A673 (cell line): ENCODE measurements around the gene ARTN. TPM values are rescaled to one million over a fixed set of nuclear protein-coding genes. Genes with fewer than 3 reads are reported as not detected.

Source experiments
- BruUV-seq: library from RNA; stranded (reverse); fragments of 400-500 nt; replicated peaks from 2 replicates; lab custom pipeline; 2021; lab: Mats Ljungman, UMichigan
- CTCF ChIA-PET: fragments of 300-600 bp; sonication (Branson Sonifier 250); formaldehyde crosslinking; loops from one replicate; lab custom pipeline; 2022; ENCODE audit warnings: antibody characterized with exemption; lab: Charles Lee
- POLR2A ChIA-PET: fragments of 300-600 bp; sonication (Branson Sonifier 250); formaldehyde crosslinking; loops from one replicate; lab custom pipeline; 2022; ENCODE audit warnings: antibody characterized with exemption; ENCODE audit not compliant: low non-redundant PET; lab: Charles Lee
- DNase-seq: peaks from one replicate; pipeline ENCODE4 v3.0.0-alpha.2; 2015; ENCODE audit warnings: low spot score
- H3K27ac ChIP-seq: fragments of 200-600 bp; sonication (generic); 2 replicates; pipeline ENCODE4 v1.5.1; 2016; ENCODE audit warnings: mixed run types, low read depth, mild to moderate bottlenecking, mixed read lengths, antibody characterized with exemption, low read length; ENCODE audit not compliant: poor library complexity, severe bottlenecking
- H3K27me3 ChIP-seq: fragments of 200-600 bp; sonication (generic); replicated peaks from 2 replicates; pipeline ENCODE4 v1.6.1; 2017; ENCODE audit warnings: mixed run types, low read depth, mild to moderate bottlenecking, mixed read lengths, antibody characterized with exemption, low read length; ENCODE audit not compliant: insufficient read depth, poor library complexity
- H3K36me3 ChIP-seq: fragments of 200-600 bp; sonication (generic); 2 replicates; pipeline ENCODE4 v1.6.1; 2016; ENCODE audit warnings: mixed run types, mild to moderate bottlenecking, mixed read lengths, antibody characterized with exemption, low read length; ENCODE audit not compliant: insufficient read depth, poor library complexity, severe bottlenecking
- H3K4me1 ChIP-seq: fragments of 200-600 bp; sonication (generic); 2 replicates; pipeline ENCODE4 v1.6.1; 2017; ENCODE audit warnings: mixed run types, mild to moderate bottlenecking, mixed read lengths, antibody characterized with exemption, low read length; ENCODE audit not compliant: insufficient read depth, poor library complexity, severe bottlenecking
- H3K4me3 ChIP-seq: fragments of 200-600 bp; sonication (generic); 2 replicates; pipeline ENCODE4 v1.5.1; 2016; ENCODE audit warnings: low read depth, mixed run types, mild to moderate bottlenecking, mixed read lengths, low read length; ENCODE audit not compliant: poor library complexity, severe bottlenecking
- H3K9me3 ChIP-seq: fragments of 200-600 bp; sonication (generic); 2 replicates; pipeline ENCODE4 v1.6.1; 2016; ENCODE audit warnings: mixed run types, low read depth, mild to moderate bottlenecking, mixed read lengths, antibody characterized with exemption, low read length; ENCODE audit not compliant: poor library complexity, severe bottlenecking
- CTCF ChIP-seq: fragments of 300-800, 200-600 bp; sonication (generic); conservative IDR thresholded peaks from 2 replicates; pipeline ENCODE4 v1.5.1; 2017; ENCODE audit warnings: low read depth, mild to moderate bottlenecking, antibody characterized with exemption, low read length, moderate library complexity, mixed read lengths
- EZH2 ChIP-seq: fragments of 200-600 bp; sonication (generic); IDR thresholded peaks from 2 replicates; pipeline ENCODE4 v1.6.1; 2017; ENCODE audit warnings: borderline replicate concordance, low read depth, mild to moderate bottlenecking, mixed read lengths, antibody characterized with exemption, low read length; ENCODE audit not compliant: poor library complexity, severe bottlenecking
- intact Hi-C: fragments of 100-400 bp; cut with micrococcal nuclease; formaldehyde crosslinking; loops from one replicate; pipeline ENCODE4 v1.10.0; 2022; ENCODE audit not compliant: unreplicated experiment
- total RNA-seq: library from RNA; stranded (reverse); gene quantifications from 2 replicates; pipeline ENCODE4 v1.2.3, GENCODE V29; 2021

ARTN gene
- total RNA-seq, 1 experiment from 2014 or later = 28.1 TPM

- TSS peak; percentile 55 for BruUV-seq
- H3K27ac ChIP-seq = peak within 1 kb of the TSS; percentile 53
- H3K27me3 ChIP-seq = no peaks in the 10 kb centered on the region
- H3K36me3 ChIP-seq = no peaks in the 10 kb centered on the region
- intact Hi-C loops = no loop called here
- POLR2A ChIA-PET = interaction anchor here (0.5 to 0.7 kb wide), 2 partner anchors 8 to 290 kb away, joined by 3 to 4 read pairs; no protein-coding TSS in a partner anchor
- CTCF ChIA-PET = no interaction called here
- no peaks in the 10 kb centered on the region for H3K9me3 ChIP-seq
- peak within 1 kb of the TSS; percentile 93 for H3K4me3 ChIP-seq
- peak; percentile 98 for DNase-seq
- TF ChIP-seq CTCF = no peak
- no peak for TF ChIP-seq EZH2
- no peaks in the 10 kb centered on the region for H3K4me1 ChIP-seq
These were observed 36.3 kb downstream of the ARTN start, which contains the start of gene DPH2 for GRCh38 chr1:43969746-43970466. TSS of gene DPH2 (plus strand) at chr1:43970010. CDS start at chr1:43970176, 166 bp downstream.

GRCh38 chr1:43970502-43970901 is 36.9 kb downstream of the ARTN start:
- no peaks in the 10 kb centered on the region for H3K9me3 ChIP-seq
- no TSS peak for BruUV-seq
- no peak for TF ChIP-seq CTCF
- no peak for TF ChIP-seq EZH2
- DNase-seq = no peak
- H3K27me3 ChIP-seq = no peaks in the 10 kb centered on the region
- H3K36me3 ChIP-seq = no peaks in the 10 kb centered on the region
- H3K4me3 ChIP-seq = peak overlapping the region; percentile 93
- ChIA-PET CTCF (no interaction called here), POLR2A (no interaction called here)
- peak overlapping the region; percentile 53 for H3K27ac ChIP-seq
- H3K4me1 ChIP-seq = peaks cover 1% of the 10 kb centered on the region
- intact Hi-C loops = no loop called here

GRCh38 chr1:43970911-43971310 is 37.3 kb downstream of the ARTN start:
- TF ChIP-seq CTCF (no peak), EZH2 (no peak)
- Histone ChIP-seq H3K36me3 (peaks cover under 1% of the 10 kb centered on the region), H3K27me3 (no peaks in the 10 kb centered on the region), H3K4me3 (peak overlapping the region; percentile 93), H3K4me1 (peaks cover 5% of the 10 kb centered on the region), H3K27ac (no peak overlapping the region), H3K9me3 (no peaks in the 10 kb centered on the region)
- no TSS peak for BruUV-seq
- ChIA-PET POLR2A (no interaction called here), CTCF (no interaction called here)
- intact Hi-C loops = no loop called here
- DNase-seq = no peak
